ENCODE measurements around the gene FBXL19.

Gene FBXL19

DNA sequence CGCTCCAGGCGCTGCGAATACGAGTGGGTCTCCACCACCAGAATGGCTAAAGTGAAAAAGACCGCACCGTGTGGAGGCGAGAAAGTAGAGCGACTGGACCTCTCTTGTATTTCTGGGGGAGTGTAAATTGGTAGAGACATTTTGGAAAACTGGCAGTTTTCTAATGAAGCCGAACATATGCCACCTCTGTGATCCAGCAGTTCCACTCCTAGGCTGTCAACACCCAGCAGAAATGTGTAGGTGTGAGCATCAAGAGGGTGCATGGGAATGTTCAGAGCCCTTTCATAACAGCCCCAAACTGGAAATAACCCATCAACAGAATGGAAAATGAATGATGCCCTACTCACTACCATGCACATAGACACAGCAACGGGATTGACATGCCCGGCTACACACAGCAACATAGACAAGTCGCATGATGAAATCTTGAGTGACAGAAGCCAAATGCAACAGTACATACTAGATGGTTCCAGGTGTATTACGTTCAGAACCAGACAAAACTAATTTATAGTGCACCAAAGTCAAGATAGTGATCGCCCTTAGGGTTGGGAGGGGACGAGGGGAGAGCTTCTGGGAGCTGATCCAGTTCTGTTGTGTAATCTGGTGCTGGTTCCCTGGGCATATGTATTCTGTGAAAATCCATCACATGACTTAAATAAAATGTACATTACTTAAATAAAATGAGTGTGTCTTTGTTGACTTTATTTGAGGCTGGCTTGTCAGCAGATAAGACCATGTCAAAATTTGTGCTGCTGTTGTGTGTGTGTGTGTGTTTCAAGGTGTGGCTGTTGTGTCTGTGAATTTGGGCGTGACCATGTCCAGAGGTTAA is 28.6 kb upstream of the FBXL19 start:
- no peak for DNase-seq (ENCODE audit: low read depth in 2 of 2, low spot score in 1 of 2)

- DNase-seq (ENCODE audit: low read depth in 2 of 2, low spot score in 1 of 2), result no peak
Measured at GRCh38 chr16:30895627-30896260, 27.6 kb upstream of the FBXL19 start.

DNA sequence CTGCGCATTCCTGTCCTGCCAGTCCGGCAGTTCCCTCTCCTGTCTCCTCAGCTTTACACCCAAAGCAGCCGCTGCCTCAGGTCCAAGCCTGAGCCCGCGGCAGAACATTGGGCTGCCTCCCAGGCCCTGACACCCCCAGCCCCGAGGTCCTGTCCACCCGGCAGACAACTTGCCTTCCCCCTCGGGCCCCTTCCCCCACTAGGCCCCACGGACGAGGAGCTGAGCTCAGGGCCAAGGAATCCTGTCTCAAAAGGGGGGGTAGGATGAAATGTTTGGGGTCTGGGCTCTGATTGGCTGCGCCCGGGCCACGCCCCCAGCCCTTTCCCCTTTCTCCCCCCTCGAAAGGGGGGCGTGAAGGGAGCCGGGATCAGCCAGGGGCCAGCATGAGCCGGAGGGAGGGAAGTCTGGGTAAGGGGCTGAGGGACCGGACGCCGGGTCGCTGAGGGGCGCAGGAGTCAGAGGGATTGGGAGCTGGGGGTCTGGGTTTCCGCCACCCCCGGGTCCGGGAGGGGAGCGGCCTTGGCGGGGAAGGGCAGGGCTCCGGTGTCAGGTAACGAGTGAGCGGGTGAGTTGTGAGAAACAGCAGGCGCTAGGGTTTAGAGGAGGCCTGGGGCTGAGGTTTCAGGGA is 27.0 kb upstream of the FBXL19 start, which contains the start of gene CTF1:
TSS of gene CTF1 (plus strand) at position 354 of the 628 bp plus-strand sequence. CDS start at position 384, 30 bp downstream.
- DNase-seq (ENCODE audit: low read depth in 2 of 2, low spot score in 1 of 2), result no peak

DNA sequence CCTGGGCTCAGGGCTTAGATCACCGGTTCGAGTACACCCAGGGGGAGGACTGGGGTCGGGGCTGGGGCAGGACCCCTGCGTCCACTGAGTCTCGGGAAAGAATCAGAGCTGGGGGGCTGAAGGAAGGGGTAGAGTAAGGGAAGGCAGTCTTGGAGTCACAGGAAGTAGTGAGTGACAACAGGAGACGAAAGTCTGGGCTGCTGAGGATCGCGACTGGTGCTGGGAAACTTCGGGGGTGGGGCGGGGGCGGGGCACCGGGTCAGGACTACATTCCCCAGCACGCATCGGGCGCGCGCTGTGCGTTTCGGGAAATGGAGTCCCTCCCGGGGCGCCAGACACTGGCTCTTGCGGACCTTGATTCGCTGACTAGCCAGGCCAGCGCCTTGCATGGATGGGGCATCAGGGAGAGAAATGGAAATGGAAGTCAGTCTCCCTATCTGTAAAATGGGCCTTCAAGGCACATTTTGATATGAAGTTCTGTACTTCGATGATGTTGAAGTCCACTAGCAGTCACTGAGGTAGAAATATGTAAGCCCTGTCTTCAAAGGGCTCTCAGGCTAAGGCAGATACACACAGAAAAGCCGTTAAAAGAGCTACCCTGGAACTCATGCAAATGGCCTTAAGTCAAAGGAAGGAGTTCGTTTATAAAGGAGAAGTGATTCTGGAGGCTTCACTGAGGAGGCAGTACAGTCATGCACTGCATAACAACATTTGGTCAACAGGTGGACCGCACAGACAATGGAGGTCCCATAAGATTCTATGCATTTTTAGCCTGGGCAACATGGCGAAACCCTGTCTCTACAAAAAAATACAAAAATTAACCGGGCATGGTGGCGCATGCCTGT is 26.3 kb upstream of the FBXL19 start:
- DNase-seq (ENCODE audit: low read depth in 2 of 2, low spot score in 1 of 2), result peak; percentile 51 to 58

GRCh38 chr16:30899794-30900193 is 23.6 kb upstream of the FBXL19 start:
- no peak for DNase-seq (ENCODE audit: low read depth in 2 of 2, low spot score in 1 of 2)

DNA sequence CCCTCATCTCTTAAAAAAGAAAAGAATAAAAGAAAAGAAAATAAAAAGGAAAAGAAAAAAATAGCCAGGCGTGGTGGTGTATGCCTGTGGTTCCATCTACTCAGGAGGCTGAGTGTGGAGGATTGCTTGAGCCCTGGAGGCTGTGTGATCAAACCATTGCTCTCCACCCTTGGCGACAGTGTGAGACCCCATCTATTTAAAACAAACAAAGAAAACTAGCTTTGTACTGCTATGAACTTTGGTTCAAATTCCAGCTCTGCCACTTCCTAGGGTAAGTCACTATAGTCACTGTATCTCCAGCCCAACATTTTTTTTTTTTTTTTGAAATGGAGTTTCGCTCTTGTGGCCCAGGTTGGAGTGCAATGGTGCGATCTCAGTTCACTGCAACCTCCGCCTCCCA is 22.8 kb upstream of the FBXL19 start:
- no peak for DNase-seq (ENCODE audit: low read depth in 2 of 2, low spot score in 1 of 2)

- DNase-seq (ENCODE audit: low read depth in 2 of 2, low spot score in 1 of 2), result no peak
Measured at GRCh38 chr16:30901201-30902028, 22.0 kb upstream of the FBXL19 start.

- DNase-seq (ENCODE audit: low read depth in 2 of 2, low spot score in 1 of 2), result no peak
Measured at GRCh38 chr16:30902029-30902972, 21.1 kb upstream of the FBXL19 start.

- no peak for DNase-seq (ENCODE audit: low read depth in 2 of 2, low spot score in 1 of 2)
Measured at GRCh38 chr16:30903002-30903401, 20.4 kb upstream of the FBXL19 start.

DNA sequence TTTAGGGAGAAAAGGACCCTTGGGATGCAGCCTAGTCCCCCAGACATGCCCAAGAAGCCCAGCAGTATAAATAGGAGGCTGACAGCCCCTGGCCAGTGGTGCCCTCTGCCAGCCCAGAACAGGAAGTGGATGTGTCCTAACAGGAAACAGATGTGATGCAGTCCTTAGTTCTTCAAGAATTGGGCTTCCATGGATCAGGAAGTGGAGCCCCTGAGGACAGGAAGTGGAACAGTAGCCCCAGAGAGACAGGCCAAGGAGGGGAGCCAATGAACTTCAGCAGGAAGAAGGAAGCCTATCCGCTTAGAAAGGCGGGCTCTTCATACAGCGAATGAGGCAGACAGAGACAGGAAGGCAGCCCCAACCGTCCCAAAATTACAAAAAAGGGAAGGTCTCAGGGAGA is 19.8 kb upstream of the FBXL19 start:
- DNase-seq (ENCODE audit: low read depth in 2 of 2, low spot score in 1 of 2), result no peak

GRCh38 chr16:30904114-30904780 is 19.1 kb upstream of the FBXL19 start:
- DNase-seq (ENCODE audit: low read depth in 2 of 2, low spot score in 1 of 2), result no peak

- DNase-seq (ENCODE audit: low read depth in 2 of 2, low spot score in 1 of 2), result no peak
Measured at GRCh38 chr16:30907064-30907463, 16.3 kb upstream of the FBXL19 start.

DNA sequence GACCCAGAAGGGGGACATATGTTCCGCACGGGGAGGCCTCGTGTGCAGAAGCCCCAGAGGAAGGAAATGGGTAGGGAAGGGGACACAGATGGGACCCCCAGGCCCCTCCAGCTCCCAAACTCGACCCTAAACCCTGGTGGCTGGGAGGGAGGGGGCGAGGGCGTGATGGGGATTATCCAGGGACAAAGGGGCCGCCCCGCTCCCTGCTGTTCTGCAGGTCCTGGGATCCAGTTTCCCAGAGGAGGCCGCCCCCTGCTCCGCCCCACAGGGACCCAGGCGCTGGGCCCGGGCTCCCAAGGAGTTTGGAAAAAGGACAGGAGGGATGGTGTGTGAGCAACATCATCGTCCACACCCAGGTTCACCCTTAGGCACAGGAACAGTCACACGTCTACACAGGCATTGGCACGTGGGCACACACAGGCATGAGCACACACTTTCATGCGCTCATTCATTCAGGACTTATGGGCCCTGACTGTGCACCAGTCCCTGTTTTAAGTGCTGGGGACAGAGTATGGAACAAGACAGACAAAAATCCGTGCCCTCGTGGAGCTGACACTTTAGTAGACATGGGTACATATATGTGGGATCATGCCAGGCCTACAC is 12.8 kb upstream of the FBXL19 start:
- DNase-seq (ENCODE audit: low read depth in 2 of 2, low spot score in 1 of 2), result no peak

DNA sequence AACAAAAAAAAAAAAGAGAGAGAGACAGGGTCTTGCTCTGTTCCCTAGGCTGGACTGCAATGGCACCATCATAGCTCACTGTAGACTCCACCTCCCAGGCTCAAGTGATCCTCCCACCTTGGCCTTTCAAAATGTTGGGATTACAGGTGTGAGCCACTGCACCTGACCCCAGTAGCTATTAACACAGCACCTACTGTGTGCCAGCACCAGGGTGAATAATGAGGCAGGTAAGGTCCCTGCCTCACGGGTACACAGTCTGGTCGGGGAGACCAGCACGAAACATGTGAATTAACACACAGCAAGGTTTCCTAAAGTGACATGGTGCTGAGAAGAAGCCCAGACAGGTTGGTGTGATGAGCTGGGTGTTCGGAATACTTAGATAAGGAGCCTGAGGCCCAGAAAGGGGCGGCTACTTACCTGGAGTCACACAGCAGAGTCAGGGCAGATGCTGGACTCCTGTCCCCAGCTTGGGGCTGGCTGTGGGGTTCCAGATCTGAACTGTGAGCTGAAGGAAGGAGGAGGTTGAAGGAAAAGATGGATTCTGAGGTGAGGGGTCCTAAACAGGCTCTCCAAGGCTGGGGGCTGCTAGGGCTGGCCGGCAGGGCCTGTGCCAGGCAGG is 10.5 kb upstream of the FBXL19 start:
- DNase-seq (ENCODE audit: low read depth in 2 of 2, low spot score in 1 of 2), result no peak

DNA sequence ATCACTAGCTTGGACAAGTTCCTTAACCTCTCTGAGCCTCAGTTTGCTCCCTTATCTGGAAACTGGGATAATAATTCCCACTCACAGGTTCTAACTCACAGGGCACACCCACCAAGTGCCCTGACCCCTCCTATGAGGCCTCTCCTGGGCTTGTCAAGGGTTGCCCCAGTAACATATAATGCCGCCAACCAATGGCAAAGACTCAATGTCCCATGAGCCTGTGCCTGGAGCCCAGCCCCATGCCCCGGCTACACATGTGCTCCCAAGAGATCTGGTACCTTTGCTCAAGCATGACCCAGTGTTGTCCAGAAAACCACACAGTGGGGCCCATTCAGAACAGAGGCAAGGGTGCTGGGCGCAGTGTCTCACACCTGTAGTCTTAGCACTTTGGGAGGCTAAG is 8.5 kb upstream of the FBXL19 start:
- DNase-seq (ENCODE audit: low read depth in 2 of 2, low spot score in 1 of 2), result no peak

DNA sequence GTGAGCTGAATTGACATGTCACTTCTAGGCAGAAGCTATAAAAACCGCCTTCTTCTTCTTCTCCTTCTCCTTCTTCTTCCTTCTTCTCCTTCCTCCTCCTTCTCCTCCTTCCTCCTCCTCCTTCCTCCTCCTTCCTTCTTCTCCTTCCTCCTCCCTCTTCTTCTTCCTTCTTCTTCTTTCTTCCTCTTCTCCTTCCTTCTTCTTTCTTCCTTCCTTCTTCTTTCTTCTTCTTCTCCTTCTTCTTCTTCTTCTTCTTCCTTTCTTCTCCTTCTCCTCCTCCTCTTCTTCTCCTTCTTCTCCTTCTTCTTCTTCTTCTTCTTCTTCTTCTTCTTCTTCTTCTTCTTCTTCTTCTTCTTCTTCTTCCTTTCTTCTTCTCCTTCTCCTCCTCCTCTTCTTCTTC is 4.8 kb upstream of the FBXL19 start:
- DNase-seq (ENCODE audit: low read depth in 2 of 2, low spot score in 1 of 2), result no peak

DNA sequence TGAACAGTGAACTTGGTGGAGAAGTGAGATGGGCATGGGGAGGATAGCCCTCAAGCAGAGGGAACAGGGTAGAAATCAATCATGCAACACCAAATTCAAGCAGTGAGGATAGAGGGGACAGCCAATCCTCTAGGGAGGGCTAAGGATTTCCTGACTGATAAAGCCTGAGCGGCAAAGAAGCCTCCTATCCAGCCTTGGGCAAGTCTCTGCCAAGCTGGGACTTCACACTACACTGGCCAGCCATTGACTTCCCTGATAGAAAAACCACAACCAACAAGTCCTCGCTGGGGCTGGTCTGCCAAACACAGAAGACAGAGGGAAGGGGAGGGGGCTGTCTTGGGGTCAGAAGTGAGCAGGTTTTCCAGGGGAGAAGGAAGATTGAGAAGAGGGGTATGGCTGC is 2.5 kb upstream of the FBXL19 start:
- DNase-seq (ENCODE audit: low read depth in 2 of 2, low spot score in 1 of 2), result no peak

GRCh38 chr16:30921459-30921747 is 2.0 kb upstream of the FBXL19 start:
- no peak for DNase-seq (ENCODE audit: low read depth in 2 of 2, low spot score in 1 of 2)

All from stimulated activated CD8-positive, alpha-beta memory T cell treated with anti-CD3 and anti-CD28 coated beads, Interleukin-4, amount 100 ng/mL, for 4 hours (primary cell).